H1 (cell line): ENCODE results near the gene GPS1. TPM values are rescaled to one million over a fixed set of nuclear protein-coding genes. Genes with fewer than 3 reads are reported as not detected.

ENCODE experiments used
- CHD7 ChIP-seq: fragments of 300-600 bp; sonication (generic); IDR thresholded peaks from 2 replicates; pipeline ENCODE4 v1.7.1; 2012; ENCODE audit warnings: low read length, moderate library complexity, mild to moderate bottlenecking, inconsistent platforms; ENCODE audit not compliant: insufficient replicate concordance
- E2F6 ChIP-seq: IDR thresholded peaks from 2 replicates; pipeline ENCODE4 v1.6.1; 2012; ENCODE audit warnings: inconsistent platforms
- EZH2 ChIP-seq: fragments of 200-600 bp; sonication (generic); IDR thresholded peaks from 2 replicates; pipeline ENCODE4 v1.7.1; 2012; ENCODE audit warnings: low read depth, mild to moderate bottlenecking, moderate library complexity, low read length, inconsistent platforms; ENCODE audit not compliant: severe bottlenecking
- GTF2F1 ChIP-seq: IDR thresholded peaks from 2 replicates; pipeline ENCODE4 v1.6.1; 2012; ENCODE audit warnings: low read depth, low read length, improper control_type of control experiment, borderline replicate concordance
- POU5F1 ChIP-seq: IDR thresholded peaks from 2 replicates; pipeline ENCODE4 v1.6.1; 2011; ENCODE audit warnings: low read depth, mild to moderate bottlenecking, low read length, moderate library complexity
- SP2 ChIP-seq: IDR thresholded peaks from 2 replicates; pipeline ENCODE4 v1.6.1; 2012; ENCODE audit warnings: mild to moderate bottlenecking, low read length, inconsistent platforms
- TBP ChIP-seq: IDR thresholded peaks from 2 replicates; pipeline ENCODE4 v1.6.1; 2011; ENCODE audit warnings: low read depth, low read length, improper control_type of control experiment
- USF2 ChIP-seq: IDR thresholded peaks from 2 replicates; pipeline ENCODE4 v1.6.1; 2011; ENCODE audit warnings: low read length, improper control_type of control experiment
- polyA plus RNA-seq, 7 experiments: library from polyadenylated mRNA; depleted of rRNA in 3 of 7; stranded (reverse) in 5 of 7; unstranded in 2 of 7; fragments of >200 nt in 5 of 7; fragments of 200-250 nt in 2 of 7; gene quantifications; 1 replicate in 5 of 7; 2 replicates in 1 of 7; 4 replicates in 1 of 7; pipeline versions ENCODE4 v1.2.1 to v1.2.3, GENCODE V29; 2011 to 2013; ENCODE audit warnings: missing spikeins in 2 of 7, mixed read lengths in 2 of 7
- total RNA-seq: library from RNA; stranded (reverse); fragmentation: NEBNext Ultra II Directional; extraction: Animal tissue kit (Norgen Biotek cat#: 25700); gene quantifications from 2 replicates; pipeline ENCODE4 v1.2.1, GENCODE V29; 2021

GPS1 gene
- total and polyA plus RNA-seq, 2 of the 8 experiments (the other 6 are each of a cell fraction or from before 2014, with no cell fraction given): 153 to 277 TPM

GRCh38 chr17:82051776-82052637, at the start of gene GPS1, which contains the start of gene RFNG (continued):
- TF ChIP-seq CHD7 (no peak), GTF2F1 (no peak), EZH2 (no peak), TBP (no peak), USF2 (no peak), POU5F1 (no peak), SP2 (no peak), E2F6 (no peak)
